ENCODE data around the gene BCAS3.
"Not testable (repeated sequence)": the region's sequence is repeated elsewhere in the genome, so short reads cannot be mapped to it uniquely, and the experiment has no call there.

The BCAS3 gene

DNA sequence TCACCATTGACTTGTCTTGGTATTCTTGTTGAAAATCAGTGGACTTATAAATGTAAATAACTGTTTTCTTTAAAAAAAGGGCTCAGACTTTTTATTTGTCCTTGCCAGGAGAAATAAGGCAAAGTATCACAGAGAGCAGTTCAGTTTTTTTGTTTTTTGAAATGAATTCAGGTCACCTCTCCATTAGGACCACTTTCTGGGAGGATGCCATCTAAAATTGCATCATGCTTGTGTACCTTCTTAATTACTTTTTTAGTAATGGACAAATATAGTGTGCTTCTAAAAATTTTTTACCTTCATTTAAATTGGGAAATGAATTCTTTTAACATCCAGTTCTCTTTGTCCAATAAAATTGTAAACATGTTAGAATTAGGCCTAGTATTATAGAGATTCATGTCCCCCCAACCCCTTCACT, 210.0 kb downstream of the BCAS3 start:
- no peak for DNase-seq (ENCODE audit: low read depth)

DNA sequence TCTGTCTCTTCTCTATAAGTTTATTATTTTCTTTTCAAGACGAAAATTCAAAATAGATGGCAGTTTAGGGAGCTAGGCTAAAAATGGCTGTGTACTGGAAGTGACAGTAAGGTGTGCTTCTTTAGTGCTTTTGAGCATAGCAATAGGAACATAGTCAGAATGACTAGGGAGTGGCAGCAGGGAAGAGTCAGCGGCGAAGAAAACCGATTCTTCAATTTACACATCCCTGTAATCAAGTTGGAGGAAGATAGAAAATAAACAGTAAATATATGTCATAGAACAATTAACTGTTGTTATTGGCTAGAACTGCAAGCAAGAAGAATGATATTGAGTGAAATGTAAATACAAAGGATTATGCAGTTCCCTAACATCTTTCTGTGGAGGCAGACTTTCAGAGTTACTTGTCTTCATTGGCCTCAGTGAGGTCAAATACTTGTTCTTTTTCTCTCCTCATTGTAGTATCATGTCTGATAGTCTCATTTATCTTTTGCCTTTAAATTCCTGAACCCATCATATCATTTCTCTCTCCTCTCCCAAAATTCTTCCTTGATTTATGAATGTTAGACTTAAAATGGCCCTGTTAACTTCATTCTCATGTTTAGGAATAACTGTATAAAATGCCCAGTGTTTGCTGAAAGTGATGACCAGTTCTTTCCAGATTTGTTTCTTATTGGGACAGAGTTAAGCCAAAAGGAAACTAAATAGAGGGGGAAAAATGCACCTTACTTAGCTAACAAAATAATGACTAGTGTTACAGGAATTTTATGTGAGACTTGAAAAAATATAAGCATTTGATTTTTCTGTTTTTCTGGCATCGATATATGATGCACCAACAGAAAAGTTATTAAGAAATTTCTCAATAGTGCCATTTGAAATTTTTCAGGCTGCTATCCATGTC, 211.4 kb downstream of the BCAS3 start:
- no peak for DNase-seq (ENCODE audit: low read depth)

DNA sequence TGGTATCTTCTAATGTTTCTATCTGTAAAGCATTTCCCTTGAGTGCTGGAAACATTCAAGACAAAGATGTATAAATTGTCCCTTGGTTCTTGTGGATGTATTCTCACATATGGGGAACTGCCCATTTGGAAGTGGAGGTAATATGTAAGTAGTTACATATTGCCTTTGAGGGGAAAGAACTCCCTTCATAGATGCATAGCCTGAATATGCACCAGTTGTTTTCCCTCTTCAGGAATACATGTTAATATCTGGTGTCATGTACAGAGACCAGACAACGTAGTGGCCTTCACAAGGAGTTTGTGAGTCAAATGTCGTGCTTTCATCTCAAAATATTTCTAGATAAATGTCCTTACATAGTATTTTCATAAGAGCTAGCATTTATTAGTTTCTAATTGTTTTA, 213.5 kb downstream of the BCAS3 start:
- no peak for DNase-seq (ENCODE audit: low read depth)

DNA sequence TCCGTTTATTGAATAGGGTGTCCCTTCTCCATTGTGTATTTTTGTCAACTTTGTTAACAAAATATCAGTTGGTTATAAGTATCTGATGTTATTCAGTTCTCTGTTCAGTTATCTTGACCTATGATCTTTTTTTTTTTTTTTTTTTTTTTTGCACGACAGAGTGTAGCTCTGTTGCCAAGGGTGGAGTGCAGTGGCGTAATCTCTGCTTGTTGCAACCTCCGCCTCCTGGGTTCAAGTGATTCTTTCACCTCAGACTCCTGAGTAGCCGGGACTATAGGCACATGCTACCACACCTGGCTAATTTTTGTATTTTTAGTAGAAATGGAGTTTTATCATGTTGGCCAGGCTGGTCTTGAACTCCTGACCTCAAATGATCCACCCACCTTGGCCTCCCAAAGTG, 215.8 kb downstream of the BCAS3 start:
- DNase-seq (ENCODE audit: low read depth), result no peak

DNA sequence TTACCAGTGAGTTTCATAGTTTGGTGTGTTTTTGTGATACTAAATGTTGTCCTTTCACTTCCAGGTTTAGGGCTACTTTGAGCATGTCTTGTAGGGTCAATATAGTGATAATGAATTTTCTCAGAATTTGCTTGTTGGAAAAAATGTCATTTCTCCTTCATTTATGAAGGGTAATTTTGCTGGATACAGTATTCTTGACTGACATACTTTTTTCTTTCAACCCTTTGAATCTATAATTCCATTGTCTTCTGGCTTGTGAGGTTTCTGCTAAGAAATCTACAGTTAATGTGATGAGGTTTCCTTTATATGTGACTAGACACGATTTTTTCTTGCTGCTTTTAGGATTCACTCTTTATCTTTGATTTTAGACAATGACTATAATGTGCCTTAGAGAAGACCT, 219.3 kb downstream of the BCAS3 start:
- no peak for DNase-seq (ENCODE audit: low read depth)

DNA sequence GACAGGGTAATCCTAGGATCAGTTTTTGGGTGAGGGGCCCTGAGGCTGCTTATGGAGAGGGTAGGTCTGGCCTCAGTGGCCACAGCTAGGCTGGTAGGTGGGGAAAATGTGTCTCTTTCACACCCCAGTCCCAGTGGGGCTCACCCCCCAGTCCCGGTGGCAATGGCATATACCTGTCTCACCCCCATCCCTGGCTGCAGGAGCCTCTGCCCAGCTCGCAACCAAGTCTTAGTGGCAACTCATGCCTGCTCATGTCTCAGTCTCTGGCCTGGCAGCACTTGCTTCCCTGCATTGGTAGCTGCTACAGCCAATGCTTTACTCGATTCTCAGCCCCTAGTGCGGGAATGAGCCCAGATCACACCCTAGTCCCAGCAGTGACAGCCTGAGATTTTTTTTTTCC, 221.5 kb downstream of the BCAS3 start:
- no peak for DNase-seq (ENCODE audit: low read depth)

DNA sequence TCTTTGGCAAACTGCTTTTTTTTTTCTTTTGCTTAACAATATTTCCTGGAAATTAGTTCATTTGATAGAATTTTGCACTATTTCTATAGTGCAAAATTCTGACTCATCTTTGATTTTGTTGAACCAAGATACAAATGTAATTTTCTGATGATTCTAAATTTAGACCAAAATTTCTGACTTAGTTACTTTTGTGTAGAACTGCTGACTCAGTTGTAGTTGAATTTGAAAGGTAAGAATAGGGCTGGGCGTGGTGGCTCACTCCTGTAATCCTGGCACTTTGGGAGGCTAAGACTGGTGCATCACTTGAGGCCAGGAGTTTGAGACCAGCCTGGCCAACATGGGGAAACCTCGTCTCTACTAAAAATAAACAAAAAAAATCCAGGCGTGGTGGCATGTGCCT, 223.0 kb downstream of the BCAS3 start:
- no peak for DNase-seq (ENCODE audit: low read depth)

DNA sequence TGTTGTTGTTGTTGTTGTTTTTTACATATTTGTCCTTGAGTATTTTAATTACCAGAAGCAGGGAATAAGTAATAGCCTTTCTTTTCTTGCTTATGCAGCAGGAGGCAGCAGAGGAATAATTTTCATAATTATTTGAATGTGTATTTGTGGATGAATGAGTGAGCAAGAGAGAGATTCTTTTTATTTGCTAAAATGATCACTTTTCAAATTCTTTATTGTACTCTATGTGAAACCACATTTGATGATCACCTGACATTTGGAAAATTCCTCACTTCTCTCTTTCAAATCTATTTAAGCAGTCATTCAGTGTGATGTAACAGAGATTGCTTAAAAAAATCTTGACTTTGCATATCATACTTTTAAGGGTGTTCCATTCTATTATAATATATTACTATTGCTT, 223.6 kb downstream of the BCAS3 start:
- DNase-seq (ENCODE audit: low read depth), result no peak

DNA sequence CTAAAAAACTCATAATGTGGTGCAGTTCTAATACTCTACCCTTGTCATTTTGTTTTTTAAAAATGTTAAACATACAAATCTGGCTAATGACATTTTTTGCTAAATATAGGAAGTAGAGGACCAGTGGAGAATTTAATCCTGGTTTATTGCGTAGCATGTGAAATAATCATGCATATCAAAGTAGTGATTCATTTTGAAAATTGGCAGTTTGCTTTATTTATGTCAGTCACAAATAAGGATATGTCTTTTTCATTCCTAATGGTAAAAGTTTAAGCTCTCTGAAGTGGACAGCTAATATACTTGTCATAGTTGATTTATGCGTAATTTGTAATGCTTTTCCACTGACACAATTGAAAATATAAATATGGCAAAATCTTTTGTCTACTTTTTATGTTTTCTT, 224.2 kb downstream of the BCAS3 start:
- DNase-seq (ENCODE audit: low read depth), result peak; percentile 15

DNA sequence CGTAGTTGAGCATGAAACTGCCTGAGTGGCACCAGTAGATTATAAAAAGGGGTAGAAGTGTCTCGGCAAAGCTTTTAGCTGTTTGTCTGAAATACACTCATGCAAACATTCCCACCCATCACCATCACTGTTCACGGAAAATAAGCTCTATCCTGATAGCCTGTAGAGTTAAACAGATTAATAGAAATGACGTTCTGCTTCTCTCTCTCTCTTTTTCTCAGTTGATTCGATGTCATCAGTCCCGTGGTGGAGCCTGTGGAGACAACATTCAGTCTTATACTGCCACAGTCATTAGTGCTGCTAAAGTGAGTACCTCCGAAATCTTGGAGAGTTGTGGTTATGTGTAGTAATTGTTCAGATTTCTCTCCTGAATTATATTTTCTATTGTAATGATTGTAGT, 224.7 kb downstream of the BCAS3 start:
- no peak for DNase-seq (ENCODE audit: low read depth)

DNA sequence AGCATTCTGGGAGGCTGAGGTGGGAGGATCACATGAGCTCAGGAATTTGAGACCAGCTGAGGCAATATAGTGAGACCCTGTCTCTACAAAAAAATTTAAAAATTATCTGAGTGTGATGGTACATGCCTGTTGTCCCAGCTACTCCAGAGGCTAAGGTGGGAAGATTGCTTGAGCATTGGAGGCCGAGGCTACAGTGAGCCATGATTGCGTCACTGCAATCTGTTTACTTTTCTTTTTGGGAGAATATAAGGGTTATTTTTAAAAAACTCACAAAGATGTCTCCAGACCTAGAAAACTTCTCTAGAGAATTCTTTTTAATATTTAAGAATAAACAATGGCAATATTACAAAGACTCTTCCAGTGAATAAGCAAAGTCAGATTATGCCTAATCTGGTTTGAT, 226.9 kb downstream of the BCAS3 start:
- DNase-seq (ENCODE audit: low read depth), result no peak

DNA sequence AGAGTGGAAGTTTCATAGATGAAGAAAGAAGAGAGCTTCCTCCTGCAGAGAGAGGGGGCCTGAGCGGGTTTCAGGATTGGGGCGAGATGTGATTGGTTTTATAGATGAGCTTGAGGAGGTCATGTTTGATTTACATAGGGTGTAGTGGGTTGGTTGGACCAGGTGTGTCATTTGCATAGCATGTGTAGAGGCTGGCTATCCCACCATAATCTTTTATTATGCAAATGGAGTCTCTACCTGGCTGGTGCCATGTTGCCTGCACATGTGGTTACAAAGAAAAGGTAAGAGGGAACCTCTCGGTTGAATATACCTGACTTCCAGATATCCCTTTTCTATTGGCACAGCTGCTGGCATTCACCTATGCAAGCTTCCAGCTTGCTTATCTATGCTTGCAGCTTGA, 228.1 kb downstream of the BCAS3 start:
- no peak for DNase-seq (ENCODE audit: low read depth)

DNA sequence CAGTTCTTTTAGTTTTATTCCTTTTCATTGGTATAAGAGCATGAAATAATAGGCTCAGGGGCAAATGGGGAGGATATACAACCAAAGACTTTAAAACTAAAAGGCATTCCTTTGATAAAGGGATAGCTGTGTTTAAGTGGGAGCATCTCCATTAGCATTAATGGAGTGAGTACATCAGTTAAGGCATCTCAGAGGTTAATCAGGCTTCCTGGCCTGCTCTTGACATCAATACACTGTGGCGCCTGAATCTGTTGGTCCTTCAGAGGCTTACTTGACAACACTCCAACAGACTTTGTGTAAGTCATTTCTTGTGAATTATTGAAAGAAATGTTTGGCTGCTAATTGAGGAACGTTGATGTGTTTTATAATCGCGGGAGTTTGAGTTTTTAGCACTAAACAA, 230.7 kb downstream of the BCAS3 start:
- no peak for DNase-seq (ENCODE audit: low read depth)

DNA sequence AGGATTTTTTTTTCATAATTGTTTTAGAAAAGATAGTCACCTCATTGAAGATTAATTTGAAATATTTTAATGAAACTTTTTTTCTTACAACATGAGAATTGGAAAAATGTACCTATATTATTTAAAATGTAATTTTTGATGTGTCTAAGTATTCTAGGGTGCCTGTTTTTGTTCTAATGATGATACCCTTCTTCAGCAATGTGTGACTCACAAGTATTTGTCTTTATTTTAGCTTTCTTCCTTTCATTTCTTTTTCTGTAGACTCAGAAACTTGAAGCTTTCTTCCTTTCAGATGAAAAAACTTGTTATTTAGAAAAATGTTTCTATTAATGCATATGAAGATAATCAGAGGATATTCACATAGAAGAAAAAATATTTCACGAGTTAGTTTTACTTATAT, 231.8 kb downstream of the BCAS3 start:
- no peak for DNase-seq (ENCODE audit: low read depth)

DNA sequence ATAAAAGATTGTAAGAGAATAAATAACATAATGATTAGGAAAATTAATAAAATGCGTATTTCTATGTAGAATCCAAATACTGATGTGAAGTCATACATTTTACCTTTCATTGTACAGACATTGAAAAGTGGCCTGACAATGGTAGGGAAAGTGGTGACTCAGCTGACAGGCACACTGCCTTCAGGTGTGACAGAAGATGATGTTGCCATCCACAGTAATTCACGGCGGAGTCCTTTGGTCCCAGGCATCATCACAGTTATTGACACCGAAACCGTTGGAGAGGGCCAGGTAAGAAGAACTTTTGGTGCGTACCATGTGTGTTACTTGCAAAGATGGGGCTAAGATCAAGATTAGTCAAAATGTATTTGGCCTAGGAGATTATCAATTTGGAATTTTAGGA, 232.8 kb downstream of the BCAS3 start:
- no peak for DNase-seq (ENCODE audit: low read depth)

DNA sequence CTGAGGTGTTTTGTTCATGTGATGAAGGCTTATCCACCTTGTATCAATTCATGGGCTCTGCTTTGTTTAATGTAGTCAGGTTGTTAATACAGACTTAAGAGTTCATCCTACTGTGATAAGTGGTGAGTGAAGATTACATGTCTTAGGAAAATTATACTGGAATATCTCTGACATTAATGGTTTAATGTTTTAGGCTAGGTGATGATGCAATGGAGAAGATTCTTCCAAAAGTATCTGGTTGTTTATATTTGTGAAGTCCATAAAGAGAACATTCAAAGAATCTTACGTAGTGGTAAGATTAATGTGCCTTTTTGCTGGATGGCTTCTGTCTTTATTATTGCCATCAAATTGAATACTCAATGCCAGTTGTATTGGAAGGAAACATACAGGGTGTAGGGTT, 236.4 kb downstream of the BCAS3 start:
- no peak for DNase-seq (ENCODE audit: low read depth)

DNA sequence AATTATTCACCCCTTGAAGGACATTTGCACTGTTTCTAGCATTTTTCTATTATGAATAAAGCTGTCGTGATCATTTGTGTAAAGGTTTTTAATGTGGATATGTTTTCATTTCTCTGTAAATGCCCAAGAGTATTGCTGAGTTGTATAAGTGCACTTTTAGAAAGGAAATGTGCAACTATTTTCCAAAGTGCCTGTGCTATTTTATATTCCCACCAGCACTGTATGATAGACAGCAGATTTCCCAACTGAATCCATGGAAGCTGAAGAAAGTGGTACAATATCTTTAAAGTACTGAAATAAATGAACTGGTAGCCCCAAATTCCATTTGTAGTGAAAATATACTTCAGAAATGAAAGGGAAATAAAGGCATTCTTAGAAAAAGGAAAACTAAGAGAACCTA, 238.4 kb downstream of the BCAS3 start:
- no peak for DNase-seq (ENCODE audit: low read depth)

DNA sequence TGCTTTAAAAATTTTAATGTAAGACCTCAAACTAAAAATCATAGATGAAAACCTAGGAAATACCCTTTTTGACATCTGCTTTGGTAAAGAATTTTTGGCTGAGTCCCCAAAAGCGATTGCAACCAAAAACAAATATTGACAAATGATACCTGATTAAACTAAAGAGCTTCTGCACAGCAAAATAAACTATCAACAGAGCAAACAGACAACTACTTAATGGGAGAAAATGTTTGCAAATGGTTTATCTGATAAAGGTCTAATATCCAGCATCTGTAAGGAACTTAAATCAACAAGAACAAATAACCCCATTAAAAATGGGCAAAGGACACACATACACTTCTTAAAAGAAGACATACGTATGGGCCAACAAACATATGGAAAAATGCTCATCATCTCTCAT, 242.5 kb downstream of the BCAS3 start:
- no peak for DNase-seq (ENCODE audit: low read depth)

DNA sequence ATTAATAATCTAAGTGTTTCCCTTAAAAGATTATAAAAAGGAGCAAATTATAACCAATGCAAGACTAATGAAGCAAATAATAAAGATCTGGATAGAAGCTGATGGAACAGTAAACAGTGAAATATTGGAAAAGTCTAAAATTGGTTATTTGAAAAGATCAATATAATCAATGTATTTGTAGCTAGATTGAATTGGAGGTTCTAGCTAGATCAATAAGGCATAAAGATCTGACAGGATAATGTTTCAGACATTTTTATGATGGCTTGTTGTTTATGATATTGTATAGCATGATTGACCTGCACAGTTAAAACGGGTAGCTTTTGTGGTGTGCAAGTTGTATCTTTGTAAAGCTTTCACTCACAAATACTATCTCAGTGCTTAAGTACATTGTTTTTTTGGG, 245.3 kb downstream of the BCAS3 start:
- no peak for DNase-seq (ENCODE audit: low read depth)

DNA sequence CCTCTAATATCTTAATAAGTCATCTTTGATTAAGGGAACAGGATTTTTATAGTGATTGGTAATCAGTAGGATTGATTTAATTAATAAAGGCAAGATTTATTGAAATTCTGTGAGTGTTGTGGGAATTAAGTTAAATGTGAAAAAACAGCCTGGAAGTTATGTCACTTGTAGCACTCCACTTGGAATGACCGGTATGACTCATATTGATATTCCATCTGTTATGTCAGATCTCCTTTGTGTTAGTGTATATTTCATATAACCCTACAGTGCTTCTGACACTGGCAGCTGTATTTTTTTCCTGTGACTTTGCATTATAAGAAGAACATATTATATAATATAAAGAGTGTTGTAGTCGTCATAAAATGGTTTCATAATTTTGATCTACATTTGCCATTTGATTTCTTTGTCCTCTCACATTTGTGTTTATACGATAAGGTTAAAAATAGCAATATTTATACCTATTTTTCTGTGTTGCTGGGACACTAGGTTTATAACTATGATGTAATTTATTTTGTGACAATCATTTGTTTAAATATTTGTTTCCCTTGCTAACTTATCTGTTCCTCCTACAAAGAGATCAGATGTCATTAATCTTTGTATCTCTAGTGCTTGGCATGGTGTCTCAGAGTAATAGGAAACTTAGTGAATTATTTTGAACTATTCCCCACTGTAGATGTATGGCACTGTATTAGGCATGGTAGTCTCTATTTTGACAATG, 249.0 kb downstream of the BCAS3 start:
- DNase-seq (ENCODE audit: low read depth), result no peak

DNA sequence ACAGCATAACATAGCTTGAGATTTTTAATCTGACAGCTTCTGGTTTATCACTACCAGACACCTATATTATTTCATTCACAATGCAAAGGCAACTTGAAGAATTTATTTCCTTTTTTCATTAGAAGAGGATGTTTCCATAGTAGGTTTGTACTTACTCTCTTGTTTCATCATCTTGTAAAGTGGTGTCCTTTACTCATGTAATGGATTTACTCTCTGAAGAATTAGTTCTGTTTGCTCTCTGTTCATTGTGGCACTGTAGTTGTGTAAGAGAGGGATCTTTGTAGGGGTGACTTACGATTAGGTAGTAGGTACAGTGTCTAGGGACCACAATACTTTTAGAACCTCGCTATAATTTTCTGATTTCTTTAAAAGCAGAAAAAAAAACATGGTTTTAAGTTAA, 256.1 kb downstream of the BCAS3 start:
- DNase-seq (ENCODE audit: low read depth), result no peak

DNA sequence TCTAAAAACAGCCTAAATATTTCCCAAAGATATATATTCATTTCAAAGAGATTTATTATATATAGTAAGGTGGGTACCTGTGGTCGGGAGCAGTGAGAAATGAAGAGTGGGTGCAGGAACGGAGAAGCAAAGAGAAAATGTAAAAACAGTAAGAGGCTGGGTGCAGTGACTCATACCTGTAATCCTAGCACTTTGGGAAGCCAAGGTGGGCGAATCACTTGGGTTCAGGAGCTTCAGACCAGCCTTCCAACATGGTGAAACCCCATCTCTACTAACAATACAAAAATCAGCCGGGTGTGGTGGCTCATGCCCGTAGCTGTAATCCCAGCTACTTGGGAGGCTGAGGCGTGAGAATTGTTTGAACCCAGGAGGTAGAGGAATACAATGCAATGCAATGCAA, 257.1 kb downstream of the BCAS3 start:
- DNase-seq (ENCODE audit: low read depth), result no peak

DNA sequence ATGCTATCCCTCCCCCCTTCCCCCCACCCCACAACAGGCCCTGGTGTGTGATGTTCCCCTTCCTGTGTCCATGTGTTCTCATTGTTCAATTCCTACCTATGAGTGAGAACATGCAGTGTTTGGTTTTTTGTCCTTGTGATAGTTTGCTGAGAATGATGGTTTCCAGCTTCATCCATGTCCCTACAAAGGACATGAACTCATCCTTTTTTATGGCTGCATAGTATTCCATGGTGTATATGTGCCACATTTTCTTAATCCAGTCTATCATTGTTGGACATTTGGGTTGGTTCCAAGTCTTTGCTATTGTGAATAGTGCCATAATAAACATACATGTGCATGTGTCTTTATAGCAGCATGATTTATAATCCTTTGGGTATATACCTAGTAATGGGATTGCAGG, 258.3 kb downstream of the BCAS3 start:
- DNase-seq (ENCODE audit: low read depth), result not testable (repeated sequence)

DNA sequence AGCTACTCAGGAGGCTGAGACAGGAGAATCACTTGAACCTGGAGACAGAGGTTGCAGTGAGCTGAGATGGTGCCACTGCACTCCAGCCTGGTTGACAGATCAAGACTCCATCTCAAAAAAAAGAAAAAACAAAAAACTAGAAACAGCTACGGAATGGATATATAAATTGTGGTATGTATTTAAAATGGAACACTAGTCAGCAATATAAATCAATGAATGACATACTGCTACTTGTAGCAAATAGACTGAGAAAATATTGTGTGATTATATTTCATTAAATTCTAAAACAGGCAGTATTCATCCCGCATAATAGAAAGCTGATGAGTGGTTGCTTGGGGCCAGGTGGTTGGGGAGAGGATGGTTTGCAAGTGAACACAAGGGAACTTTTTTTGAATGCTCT, 261.7 kb downstream of the BCAS3 start:
- no peak for DNase-seq (ENCODE audit: low read depth)
